Suppressor macrophage treated with lipopolysaccharide for 4 hours (primary cell): ENCODE results near the gene PODXL.

Experiments
- DNase-seq: peaks from one replicate; pipeline ENCODE4 v3.0.0-alpha.2; 2020

The PODXL gene

DNA sequence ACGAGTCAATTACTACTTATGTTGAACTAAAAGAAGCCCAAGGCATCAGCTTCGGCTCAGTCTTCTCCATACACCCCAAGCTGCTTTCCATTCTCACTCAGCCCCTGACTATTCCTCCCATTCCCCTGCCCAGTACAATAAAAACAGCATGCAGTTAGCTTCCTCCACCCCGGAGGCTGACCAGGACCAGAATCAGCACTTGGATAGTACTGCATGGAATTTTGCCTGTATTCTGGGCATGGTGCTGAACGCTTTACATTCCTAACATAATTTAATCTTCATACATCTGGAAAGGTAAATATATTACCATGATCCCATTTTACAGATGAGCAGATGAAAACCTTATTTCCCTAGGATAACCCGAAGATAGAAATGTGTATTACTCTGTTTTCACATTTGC, 7.5 kb upstream of the PODXL start:
- DNase-seq = no peak

DNA sequence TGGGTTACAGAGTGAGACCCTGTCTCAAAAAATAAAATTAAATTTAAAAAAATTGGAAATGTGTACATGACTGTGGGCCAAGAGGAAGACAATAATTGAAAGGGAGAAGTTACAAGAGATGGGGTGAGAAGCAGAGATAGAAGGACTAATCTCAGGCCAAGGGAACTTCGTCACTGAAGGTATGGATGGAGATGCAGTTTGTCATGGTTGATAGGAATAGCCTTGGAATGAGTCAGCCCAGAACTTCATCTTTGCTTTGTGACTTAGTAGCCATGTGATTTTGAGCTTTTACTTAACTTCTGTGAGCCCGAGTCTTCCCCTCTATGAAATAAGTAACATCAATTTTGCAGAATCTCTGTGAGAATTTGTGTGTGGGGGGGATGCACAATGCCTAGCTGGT, 6.5 kb upstream of the PODXL start:
- no peak for DNase-seq

DNA sequence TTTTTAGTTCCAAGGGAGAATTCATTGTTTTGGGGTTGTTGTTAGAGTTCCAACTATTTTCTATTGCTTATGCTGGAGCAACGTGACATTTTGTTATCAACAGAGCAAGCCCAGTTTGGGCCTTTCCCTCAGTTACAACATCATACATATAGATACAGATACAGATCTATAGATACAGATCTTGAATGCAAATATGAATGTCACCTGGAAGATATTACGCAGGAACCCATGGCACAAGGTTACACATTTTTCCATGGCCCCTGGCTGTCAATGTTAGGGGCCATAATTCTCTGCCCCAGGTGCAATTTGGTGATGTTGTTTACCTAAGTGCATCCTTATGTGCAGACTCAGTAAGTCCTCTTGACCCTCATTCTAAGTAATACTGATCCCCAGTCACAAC, 3.6 kb upstream of the PODXL start:
- no peak for DNase-seq

DNA sequence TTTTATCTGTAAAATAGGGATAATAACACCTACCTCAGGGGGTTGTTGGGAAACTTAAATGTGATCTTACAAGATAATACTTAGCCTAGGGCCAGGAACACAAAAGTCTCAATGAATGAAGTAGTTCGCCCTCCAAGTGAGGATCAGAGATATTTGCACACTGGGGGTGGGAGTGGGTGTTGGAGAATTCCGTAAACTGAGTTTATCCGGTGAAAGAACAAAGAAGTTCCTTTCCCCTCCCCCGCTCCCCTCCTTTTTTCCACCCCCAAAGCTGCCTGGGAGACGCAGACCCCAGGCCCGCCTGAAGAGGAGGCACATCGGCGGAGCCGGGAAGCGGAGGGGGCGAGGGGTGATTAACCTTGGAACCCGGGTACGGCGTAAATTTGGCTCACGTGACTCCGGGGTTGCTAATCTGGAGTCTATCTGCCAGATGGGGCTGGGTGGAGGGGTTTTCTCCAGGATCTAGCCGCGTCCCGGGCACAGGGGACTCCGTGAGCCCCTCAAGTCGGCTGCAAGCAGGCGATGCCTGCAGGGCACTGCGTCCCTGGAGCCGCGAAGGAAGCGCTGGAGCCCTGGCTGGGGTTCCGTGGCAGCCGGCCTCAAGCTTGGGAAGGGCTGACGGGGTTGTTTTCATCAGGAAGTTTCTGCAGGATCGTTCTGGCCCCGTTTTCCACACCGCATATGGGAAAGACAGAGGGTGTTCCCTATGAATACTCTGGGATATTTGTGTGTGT, 1.4 kb upstream of the PODXL start:
- no peak for DNase-seq

DNA sequence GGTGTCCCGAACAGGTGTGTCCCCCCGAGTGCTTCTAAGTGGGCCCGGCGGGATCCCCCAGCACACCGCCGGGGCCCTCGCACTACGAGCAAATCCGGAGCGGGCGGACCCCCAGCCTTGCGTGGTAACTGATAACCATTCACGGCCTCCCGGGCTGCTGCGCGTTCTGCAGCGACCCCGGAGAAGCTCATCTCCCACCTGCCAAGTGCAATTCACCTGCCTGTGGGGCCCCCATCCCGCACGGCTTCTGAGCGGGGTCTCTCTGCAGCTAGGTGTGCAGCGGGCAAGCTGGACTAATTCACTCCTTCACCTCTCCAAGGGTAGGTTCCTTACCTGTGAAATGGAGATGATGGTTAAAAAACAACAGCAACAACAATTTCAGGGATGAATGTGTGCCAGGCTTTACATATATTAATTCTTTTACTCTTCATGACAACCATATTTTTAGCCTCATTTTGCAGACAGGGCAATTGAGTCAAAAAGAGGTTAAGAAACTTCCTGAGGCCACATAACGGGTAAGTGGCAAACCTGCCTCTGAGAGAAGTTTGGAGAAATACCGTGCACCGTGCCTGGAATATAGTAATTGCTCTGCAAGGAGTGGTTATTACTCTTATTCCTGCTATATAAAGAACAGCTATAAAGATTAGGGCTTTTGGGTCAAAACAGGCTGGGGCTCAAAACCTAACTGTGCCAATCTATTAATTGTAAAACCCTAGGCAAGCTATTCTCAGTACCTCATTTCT, 652 bp upstream of the PODXL start:
- no peak for DNase-seq

DNA sequence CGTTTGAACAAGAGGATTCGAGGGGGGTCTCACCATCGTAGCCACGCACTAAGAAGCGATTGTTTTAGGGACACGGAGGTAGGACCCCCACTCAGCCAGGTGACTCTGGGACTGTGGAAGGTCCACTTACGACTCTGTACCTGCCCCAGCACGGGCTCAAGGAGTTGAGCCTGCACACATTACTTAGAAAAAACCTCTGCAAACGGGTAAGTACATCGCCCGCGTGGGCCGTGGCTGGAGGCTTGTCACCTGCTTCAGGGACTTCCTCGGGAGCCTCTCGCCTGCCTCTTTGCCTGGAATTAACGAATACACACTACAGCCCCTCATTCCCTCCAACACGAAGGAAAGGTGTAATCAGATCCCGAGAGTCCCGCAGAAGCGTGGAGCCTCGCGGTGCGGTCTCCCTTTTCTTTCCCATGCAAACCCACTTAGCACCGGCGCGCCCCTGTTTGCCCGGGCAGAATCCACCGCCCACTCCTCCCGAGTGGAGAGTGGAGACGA, 826 bp downstream of the PODXL start:
- DNase-seq = no peak

DNA sequence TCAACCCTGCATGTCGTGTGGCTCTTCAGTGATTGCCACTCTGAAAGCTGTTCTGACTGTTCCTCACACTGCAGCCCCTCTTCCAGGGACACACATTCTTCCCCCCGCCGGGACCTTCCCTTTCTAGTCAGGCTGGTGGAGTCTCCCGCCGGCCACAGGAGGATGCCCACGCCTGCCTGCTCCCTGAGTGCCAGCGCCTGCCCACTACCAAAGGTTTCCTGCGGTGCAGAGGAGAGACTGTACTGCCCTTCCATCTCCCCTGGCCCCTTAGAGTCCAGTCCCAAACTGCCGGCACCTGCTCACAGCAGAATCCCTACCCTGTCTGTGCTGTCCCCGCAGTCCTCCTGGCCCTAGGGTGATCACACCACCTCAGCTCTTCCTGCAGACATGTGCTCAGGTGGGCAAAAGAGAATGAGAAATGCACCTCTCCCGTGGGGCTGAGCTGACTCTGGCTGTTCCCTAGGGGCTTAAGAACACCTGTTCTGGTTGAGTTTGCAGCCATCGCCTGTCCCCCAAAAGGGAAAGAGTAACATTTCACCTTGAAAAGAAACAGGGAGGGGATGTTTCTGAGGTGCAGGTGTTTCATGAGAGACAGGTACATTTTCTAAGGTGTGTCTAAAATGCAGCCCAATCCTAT, 1.4 kb downstream of the PODXL start:
- no peak for DNase-seq

DNA sequence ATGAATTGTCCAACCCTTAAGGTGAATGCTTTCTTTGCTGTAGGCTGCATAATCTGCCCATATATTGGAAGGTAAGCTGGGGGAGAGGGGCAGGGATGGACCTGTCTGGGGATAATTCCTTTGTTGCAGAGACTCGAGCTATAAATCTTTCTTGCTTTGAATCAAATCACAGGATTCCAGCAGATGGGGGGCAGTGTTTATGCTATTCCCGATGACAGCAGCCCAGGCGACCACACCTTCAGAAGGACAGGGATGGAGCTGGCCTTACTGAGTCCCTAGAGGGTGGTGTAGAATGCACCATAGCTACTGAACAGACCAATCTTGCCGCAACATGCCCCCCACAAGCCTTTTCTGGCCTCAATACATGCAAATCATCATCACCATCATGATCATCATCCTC, 2.5 kb downstream of the PODXL start:
- no peak for DNase-seq

DNA sequence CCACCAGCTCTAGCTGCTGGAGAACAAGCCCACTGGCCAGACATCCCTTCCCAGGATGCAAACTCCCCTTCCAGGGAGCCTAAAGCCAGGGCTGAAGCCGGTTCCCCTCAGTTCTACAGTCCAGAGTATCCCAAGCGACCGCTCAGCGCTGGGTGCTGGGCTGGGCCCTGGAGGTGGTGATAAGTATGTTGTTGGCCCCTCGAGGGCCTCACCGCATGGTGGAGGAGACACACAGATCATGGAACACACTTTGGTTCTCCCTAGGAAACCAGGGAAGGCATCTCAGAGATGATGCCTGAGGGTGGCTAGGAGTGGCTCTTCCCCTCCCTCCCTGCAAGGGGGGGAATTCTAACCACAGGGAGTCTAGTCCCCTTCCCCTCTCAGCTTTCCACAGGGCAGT, 4.4 kb downstream of the PODXL start:
- DNase-seq = no peak

DNA sequence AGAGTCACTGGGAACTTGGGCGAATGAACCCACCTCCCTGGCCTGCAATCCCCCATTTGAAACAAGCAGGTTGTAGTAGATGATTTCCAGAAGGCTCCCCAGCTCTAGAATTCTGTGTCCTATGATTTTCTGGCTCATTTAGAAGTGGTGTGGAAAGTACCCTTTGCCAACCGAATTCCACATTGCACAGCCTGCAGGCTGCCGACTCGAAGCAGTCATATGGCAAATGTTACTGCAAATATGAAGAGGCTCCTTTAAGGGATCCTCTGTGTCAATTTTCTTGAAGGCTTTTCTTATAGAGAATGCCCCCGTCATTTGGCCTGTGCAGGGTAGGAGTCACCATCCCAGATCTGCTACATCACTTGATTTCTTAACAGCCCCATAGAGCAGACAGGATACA, 5.6 kb downstream of the PODXL start:
- no peak for DNase-seq

DNA sequence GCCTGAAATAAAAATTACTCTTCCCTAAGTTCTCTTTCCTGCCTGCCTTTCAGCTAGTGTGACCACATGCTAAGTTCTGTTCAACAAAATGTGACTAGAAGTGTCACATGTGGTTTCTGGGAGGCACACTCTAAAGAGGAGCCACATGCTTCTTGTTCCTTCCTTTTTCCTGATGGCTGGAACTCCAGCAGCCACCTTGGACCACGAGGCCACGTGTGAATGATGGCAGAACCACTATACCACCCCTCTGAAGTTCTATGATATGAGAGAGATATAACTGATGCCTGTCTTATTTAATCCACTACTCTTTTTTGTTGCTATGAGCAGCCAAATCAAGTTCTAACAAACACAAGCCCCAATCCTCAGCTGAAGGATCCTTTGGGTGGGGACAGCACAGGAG, 8.1 kb downstream of the PODXL start:
- no peak for DNase-seq

DNA sequence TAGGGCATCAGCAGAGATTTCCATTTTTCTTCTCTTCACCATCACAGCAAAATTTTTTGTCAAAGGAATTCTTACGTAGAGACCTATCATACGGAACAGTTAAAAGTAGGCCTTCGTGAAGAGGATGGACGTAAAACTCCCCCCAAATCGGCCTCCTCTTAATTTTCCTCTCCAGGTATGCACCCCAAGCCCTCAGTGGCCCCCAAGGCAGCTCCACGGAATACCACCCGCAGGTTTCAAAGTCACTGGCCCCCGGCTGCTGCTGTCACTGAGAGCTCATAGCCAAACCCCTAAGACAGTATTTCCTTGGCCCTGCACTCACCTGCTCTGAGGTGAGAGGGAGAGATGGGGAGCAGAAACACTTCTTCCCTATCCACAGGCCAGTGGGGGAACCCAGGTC, 8.8 kb downstream of the PODXL start:
- no peak for DNase-seq

DNA sequence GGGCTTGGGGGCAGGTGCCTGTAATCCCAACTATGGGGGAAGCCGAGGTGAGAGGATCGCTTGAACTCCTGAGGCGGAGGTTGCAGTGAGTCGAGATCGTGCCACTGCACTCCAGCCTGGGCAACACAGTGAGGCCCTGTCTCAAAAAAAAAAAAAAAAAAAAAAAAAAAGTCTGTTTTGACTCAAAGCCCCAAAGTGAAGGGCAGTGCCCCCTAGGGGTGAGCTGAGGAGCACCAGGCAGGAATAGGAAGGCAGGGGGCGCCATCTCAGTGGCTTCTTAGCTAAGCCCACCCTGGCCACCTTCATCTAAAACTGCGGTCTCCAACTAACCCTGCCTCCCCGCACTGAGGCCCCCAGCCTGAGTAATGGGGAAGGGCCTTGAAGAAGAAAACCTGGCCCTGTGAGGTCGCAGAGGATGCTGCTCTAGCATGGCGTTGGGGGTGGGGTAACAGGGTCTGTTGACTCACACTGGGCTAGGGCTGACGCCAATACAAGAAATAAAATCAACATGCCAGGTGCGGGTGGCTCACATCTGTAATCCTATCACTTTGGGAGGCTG, 9.8 kb downstream of the PODXL start:
- peak; percentile 30 for DNase-seq

DNA sequence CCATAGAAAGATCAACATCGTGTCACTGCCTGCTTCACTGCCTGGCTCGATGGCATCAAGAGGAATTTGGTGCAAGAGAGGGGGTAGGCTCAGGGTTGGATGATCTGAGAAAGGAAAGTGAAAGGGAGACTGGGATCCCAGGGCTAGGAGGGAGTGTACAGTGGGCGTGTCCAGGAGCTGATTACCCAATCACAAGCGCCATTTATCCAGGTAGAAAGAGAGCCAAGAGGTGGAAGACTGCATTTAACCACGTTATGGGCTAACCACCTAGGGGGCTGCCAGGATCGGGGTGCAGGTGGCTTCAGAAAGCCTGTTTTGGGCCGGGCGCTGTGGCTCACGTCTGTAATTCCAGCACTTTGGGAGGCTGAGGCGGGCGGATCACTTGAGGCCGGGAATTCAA, 10.3 kb downstream of the PODXL start:
- peak; percentile 62 for DNase-seq

DNA sequence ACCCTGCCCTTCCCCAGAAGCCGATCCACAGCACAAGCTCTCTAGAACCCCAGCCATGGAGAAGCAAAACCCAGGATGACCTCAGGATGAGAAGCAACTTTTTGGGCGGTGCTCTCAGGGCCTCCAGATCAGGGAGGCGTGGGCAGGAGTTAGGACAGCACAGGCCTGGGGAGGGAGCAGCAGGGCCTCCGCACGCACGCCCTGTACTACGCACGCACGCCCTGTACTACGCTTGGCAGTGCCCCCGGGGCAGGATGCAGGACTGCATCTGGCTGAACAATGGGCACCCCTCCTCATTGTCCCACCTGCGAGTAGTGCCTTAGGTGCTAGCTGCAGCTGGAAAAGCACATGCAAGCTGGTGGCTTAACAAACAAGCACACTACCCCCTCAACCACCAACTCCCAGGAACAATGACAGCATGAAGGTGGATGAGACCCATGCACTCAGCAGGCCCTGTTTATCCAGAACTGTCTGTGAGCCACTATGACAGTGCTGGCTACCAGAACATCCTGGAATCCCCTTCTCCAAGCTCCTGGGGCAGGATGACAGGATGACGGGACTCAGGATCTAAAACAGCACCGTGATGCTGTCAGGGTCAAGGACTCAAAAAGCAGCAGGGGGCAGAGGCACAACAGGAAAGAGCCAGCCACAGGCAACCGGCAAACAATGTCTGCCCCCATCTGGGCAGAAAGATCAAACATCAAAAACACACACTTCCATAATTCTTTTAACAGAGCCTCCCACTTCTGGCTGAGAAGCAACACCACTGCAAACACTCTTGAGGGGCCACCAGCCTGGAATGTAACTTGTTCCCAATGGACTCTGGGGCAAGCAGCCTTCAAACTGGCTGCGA, 11.8 kb downstream of the PODXL start:
- no peak for DNase-seq

DNA sequence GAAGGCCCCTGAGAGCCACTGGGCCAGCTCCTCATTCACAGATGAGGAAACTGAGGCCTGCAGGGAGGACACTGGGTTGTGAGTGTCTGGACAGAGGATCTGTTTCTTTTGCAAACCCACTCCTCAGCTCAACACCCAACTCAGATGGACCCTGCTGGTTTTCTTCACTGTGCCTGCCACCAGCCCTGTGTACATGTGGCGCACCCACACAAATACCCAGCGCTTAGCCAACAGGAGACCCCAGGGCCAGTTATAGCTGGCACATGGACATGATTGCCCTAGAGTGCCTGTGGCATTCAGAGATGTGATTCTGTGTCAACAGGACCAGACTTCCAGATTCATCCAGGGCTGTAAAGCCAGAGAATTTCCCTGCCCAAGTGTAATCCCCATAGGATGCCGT, 12.4 kb downstream of the PODXL start:
- DNase-seq = no peak

DNA sequence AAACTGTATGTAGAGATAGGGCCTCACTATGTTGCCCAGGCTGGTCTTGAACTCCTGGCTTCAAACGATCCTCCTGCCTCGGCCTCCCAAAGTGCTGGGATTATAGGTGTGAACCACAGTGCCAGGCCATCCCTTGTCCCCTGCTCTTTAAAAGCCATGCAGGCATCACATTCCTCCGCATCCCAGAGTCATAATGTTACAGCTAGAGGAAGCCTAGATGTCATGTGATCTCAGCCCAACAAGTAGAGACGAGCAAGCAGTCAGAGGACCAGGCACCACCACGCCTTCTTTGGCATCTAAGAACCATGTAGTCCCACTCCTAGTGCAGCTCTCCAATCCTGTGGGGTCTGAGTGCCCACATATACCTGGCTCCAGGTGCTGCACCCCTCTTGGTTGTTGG, 13.1 kb downstream of the PODXL start:
- DNase-seq = no peak

DNA sequence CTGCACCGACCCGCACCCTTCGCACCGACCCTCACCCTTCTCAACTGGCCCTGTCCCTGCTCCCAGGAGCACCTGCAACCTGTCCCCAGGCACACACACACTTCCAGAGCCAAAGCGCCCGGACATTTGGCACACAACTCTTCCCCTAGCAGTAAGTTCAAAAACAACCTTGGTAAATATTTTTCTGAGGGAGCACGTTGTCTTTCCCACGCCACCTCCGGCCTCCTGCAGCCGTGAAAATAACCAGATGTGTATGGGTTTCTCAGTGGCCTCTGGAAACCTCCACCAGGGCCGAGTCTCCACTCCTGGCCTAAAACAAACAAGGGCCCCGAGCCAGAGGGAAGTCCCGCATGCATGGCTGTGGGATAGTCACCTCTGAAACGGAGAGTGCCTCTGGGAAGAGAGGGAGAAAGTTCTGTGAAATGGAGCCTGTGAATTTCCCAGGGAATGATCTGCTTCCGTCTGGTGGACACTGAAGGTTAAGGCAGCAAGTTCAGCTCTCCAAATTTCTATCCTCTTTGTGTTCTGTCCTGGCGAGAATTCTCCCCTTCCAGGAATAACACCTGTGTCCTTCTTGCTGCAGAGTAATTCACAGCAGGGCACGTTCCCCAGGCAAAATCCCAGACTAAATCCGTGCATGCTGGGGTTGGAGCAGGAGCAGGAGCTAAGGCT, 15.8 kb downstream of the PODXL start:
- DNase-seq = no peak

DNA sequence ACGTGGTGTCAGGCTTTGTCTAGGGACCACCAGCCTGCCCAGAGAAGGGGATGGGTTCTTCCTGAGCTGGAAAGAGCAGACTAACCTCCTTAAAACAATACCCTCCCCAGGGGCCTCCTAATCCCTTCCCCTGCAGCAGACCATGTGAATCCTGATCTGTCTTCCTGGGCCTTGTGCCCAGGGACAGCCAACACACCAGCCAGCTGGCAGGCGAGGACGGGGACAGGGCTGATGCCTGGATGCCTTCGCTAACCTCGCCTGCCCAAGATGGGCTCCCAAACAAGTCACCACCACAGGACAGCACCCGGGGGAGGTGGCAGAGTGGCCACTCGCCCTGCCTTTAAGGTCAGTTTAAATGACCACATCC, 17.6 kb downstream of the PODXL start:
- no peak for DNase-seq

DNA sequence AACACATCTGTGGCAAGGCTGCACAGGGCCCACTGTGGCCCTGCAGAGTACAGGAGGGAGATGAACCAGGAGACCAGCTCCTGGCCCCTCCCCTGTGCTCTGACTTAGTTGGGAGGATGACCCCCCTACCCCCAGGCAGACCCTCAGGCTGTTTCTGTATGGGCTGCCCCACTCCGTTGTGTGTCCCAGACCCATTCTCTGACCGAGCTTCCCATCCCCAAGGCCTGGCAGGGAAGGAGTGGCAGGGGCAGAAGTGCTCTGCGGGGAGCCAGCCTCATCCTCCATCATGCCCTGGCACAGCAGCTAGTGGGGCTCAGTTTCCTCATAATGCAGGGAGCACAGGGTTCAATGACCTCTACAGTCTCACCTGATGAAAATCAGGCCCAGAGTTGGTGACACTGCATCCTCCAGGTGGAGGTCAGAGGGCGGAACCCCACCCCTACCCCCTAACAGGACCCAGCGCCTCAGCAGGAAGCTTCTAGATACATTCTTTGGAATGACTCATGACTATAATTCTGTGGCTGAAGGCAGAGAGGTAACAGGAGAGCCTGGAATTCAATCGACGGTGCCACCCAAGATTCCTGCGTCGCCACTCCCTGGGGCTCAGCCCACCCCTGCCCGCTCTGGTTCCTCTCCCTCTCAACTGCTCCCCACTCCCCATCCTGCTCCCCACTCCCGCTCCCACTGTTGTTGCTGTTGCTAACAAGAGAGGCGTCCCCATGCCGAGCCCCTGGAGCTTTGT, 18.2 kb downstream of the PODXL start:
- DNase-seq = no peak

DNA sequence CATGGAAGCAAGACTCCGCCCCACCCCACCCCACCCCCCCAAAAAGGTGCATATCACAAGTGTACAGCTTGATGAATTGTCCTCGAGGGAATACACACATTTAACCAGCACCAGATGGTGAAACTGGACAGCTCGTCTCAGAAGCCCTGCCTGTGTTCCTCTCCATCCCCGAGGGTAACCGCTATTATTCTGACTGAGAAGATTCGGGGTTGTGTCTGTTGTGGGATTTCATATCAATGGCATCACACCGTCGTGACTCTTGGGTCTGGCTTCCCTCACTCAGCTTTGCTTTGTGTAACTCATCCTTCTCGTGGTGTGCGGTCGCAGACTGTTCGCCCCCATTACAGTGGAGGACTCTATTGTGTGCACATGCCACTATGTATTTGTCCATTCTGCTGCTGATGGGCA, 18.9 kb downstream of the PODXL start:
- no peak for DNase-seq
